NCI-H446 (cell line): ENCODE results near the gene SOST.
"Not testable (repeated sequence)": the region's sequence is repeated elsewhere in the genome, so short reads cannot be mapped to it uniquely, and the experiment has no call there.

Experiments used
- DNase-seq, 2 experiments: peaks; one replicate each; lab custom pipeline; 2025; lab: John Stamatoyannopoulos, UW

The SOST gene

DNA sequence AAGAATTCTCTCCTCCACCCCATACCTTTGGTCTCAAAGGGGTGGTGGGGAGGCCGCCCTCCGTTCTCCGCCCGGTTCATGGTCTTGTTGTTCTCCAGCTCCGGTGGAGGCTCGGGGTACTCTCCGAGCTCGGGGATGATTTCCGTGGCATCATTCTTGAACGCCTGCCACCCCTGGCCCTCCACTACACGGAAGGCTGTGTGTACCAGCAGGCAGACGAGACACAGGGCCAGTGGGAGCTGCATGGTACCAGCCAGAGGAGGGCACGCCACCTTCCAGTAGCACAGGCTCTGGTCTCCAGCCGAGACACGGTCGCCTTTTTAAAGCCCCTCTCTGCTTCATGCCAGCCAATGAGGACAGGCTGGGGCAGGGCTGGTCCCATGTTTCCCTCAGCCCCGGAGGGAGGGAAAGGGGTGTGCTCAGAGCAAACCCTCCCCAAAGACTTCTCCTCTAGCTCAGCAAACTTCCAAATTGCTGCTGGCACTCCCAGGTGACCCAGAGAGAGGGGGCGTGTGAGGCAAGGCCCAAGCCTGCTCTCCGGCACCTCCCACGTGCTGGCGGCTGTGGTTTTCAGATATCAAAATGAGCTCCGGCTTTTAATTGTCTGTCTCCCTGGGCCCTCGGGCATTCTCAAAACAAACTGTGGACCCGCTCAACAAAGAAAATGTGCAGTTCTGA is at the start of gene SOST:
TSS of gene SOST (minus strand) at position 295 of the 678 bp plus-strand sequence. CDS start at position 245, 50 bp downstream.
- no peak for DNase-seq

DNA sequence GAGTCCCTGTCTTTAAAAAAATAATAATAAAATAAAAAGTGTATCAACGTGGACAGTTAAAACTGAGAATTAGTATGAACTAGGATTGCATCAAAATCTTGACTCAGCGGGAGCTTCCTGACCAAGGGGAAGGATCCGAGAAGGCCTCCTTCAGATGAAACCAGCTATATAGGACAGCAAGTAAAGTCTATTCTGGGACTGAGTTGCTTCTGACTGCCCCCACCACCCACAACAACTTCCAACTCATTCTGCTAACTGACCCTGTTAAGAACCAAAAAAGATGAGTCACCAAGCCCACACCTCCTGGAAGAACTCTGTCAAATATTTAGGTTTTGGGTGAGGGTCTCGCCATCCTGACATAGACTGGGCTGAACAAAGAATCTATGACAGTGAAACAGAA is 49.5 kb upstream of the SOST start:
- DNase-seq = no peak

DNA sequence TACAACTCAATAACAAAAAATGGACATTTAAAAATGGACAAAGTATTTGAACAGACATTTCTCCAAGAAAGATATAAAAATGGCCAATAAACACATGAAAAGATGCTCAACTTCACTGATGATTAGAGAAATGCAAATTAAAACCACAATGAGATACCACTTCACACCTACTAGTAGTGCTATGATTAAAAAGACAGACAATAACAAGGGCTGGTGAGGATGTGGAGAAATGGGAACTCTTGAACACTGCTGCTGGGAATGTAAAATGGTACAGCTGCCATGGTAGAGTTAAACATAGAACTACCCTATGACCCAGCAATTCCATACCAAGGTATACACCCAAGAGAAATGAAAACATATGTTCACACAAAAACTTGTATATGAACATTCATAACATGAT is 46.5 kb upstream of the SOST start:
- DNase-seq = no peak

DNA sequence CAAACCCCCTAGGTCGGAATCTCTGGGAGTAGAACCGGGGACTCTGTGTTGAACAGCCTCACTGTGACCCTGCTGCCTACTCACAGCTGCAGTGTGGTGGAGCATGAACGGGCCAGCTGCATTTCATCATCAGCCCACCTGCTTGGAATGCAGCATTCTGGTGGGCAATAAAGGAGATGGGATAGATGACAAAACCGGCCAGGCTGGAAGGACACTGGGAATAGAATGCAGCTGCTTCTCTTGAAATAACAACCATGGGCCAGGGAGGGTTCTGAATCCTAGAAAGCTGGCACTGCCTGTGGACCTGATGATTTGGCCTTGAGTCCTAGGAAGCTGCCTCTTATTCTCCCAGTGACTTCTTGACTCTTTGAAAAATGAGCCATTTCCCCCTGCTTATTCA is 45.2 kb upstream of the SOST start:
- DNase-seq = no peak

DNA sequence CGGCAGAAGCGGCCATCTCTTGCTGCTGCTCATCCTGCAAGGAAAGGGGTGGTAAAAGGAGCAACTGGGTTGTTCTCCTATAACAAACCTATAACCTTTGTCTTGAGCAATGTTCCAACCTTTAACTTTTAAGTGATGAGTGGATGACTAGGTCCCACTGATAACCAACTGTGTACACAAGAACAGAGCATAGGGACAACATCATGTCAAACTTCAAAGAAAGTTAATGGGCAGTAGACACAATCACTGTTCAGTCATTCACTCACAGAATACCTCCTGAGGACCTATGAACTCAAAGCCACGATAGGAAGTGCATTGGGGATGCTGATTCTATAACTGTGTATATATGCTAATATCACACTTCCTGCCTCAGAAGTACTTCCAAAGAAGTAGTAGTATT is 43.3 kb upstream of the SOST start:
- DNase-seq = no peak

DNA sequence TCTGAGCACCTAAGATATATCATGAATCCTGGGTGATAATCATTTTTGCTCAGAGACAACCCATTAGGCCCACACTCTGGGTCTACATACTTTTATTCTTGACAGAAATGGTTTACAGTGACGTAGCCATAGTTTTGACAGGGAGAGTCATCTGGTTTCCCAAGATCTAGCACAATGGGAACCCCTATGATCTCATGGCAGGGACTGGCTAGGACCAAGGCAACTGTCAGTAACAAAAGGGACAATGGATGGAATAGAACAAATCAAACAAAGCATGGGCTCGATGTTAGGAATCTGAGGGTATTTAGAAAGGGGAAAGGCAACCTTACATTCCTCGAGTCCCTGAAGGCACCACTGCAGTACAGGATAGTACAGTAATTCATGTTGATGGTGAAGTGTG is 42.1 kb upstream of the SOST start:
- DNase-seq = no peak

DNA sequence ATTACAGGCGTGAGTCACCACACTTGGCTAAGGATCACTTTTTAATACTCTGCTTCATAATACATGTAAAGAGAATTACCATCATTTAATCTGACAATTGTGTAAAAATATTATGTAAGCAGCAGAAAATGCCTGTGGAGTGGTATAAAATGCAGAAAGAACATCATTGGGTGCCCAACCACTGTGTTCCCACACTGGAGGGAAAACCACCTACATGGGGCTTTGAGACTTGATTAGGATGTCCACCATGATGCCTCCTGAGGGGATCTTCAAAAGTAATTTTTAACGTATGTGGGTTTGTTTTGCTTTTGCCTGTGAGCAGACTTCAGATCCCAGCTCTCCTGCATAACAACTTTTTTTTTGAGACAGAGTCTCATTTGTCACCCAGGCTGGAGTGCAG is 40.5 kb upstream of the SOST start:
- no peak for DNase-seq

DNA sequence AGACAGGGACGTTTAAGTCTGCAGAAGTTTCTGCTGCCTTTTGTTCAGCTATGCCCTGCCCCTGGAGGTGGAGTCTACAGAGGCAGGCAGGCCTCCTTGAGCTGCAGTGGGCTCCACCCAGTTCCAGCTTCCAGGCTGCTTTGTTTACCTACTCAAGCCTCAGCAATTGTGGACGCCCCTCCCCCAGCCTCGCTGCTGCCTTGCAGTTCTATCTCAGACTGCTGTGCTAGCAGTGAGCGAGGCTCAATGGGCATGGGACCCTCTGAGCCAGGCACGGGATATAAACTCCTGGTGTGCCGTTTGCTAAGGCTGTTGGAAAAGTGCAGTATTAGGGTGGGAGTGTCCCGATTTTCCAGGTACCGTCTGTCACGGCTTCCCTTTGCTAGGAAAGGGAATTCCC is 39.4 kb upstream of the SOST start:
- DNase-seq = not testable (repeated sequence)

DNA sequence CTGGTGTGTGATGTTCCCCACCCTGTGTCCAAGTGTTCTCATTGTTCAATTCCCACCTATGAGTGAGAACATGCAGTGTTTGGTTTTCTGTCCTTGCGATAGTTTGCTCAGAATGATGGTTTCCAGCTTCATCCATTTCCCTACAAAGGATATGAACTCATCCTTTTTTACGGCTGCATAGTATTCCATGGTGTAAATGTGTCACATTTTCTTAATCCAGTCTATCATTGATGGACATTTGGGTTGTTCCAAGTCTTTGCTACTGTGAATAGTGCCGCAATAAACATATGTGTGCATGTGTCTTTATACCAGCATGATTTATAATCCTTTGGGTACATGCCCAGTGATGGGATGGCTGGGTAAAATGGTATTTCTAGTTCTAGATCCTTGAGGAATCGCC is 34.1 kb upstream of the SOST start:
- not testable (repeated sequence) for DNase-seq

DNA sequence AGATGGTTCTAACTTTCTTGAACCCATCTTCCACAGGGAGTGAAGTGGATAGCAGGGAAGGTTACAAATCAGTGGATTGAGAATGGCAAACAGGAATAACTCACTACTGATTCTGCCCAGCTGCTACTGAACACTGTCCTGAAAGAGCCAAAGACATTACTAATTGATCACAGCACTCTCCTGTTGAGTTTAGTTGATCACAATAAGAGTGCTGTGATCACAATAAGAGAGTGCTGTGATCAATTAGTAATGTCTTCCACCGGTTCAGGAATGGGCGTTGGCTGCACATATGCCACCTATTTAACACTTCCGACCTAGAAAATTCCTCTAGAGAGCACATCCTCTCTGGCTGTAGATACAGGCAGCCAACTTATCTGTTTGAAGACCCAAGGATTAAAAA is 33.0 kb upstream of the SOST start:
- DNase-seq = peak; percentile 26 to 78

DNA sequence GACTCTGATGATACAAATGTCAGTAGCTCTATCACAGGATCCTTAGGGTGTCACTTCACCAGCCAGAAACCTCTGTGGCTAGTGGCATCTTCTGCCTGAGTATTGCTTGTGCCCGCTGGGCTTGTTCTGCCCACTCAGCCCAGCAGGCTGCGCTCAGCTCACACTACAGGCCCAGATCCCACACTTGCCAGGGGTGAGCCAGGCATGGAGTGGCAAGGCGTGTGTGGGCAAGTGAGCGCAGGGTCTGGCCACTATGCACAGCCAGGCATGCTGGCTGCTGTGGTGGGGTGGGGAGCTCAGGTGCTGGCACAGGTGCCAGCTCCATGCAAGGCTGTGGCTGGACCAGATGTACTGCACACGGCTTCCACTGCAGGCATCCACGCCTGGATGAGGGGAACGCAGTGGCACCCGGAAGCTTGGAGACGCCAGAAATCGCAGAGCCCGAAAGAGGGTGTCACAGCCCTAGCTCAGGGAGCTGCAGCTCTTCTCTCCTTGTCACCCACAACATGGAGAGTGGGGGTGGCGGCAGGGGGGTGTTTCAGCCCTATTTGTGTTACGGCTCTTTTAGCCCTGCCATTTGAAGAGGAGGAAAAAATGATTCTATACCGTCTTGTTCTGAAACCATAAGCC is 31.8 kb upstream of the SOST start:
- no peak for DNase-seq

DNA sequence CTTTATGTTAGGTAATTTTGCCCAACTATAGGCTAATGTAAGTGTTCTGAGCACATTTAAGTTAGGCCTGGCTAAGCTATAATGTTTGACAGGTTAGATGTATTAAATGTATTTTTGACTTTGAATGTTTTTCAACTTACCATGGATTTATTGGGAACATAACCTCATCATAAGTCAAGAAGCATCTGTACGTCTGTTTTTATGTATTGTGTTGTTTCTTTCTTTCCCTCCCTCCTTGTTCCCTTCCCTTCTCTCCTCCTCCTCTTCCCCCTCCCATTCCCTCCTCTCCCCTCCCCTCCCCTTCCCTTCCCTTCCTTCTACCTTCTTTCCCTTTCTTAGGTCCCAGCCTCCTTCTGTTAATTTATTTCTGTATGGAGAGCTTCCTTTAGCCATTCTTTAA is 30.9 kb upstream of the SOST start:
- DNase-seq = no peak

DNA sequence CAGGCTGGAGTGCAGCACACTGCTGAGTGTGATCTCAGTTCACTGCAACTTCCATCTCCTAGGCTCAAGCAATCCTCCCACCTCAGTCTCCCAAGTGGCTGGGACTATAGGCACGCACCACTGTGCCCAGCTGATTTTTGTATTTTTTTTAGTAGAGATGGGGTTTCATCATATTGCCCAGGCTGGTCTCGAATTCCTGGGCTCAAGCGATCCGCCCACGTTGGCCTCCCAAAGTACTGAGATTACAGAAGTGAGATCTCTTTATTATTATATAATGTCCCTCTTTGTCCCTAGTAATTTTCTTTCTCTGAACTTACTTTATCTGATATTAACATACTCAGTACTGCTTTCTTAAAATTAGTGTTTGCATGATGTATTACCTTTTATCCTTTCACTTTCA is 29.9 kb upstream of the SOST start:
- no peak for DNase-seq

DNA sequence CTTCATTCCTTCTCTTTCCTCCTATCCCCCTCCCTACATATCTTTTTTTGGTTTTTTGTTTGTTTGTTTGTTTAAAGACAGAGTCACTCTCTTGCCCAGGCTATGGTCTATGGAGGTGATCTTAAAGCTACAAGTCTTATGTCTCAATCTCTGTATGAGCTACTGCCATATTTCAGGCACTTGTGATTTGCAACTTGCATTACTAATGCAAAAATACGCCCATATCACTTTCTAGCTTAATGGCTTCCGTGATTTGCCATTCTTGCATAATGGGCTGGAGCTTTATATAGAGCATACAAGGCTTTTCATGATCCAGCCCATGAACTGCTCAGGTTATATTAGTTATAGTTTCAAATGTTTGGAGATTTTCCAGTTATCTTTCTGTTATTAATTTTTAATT is 29.1 kb upstream of the SOST start:
- DNase-seq = no peak

DNA sequence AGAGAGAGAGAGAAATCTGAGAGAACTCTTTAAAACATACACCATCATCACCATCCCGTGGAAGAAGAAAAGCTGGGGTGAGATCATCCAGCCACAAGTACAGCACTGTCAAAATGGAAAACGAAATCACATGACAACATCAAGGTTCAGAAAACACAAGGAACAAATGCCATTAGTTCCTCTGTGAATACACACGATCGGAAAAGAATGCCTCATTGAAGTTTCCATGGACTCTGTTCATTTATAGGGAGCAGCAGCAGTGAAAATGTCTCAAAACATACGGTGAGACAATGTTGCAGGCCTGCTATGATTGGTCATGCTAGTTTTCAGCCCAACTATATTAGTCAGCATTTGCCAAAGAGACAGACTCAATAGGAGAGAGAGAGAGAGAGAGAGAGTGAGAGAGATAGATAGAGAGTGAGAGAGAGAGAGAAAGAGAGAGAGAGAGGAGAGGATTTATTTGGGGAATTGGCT is 26.1 kb upstream of the SOST start:
- DNase-seq = no peak

DNA sequence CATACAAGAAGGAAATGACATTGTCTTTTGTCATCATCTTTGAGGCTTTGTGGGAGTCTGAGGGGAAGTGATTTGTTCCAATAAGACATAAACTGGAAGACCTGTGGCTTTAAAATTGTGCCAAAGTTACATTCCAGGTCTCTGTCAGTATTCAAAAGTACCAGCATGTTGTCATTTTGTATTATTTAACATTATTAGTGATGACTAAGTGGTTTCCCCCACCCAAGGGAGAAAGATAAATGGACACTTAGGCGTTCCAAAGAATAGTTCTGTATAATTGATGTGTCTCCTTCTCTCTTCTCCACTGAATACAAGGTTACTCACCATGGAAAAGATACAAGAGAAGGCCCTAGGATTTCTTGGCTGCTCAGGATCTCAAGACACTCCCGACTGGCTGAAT is 25.5 kb upstream of the SOST start:
- DNase-seq = no peak

DNA sequence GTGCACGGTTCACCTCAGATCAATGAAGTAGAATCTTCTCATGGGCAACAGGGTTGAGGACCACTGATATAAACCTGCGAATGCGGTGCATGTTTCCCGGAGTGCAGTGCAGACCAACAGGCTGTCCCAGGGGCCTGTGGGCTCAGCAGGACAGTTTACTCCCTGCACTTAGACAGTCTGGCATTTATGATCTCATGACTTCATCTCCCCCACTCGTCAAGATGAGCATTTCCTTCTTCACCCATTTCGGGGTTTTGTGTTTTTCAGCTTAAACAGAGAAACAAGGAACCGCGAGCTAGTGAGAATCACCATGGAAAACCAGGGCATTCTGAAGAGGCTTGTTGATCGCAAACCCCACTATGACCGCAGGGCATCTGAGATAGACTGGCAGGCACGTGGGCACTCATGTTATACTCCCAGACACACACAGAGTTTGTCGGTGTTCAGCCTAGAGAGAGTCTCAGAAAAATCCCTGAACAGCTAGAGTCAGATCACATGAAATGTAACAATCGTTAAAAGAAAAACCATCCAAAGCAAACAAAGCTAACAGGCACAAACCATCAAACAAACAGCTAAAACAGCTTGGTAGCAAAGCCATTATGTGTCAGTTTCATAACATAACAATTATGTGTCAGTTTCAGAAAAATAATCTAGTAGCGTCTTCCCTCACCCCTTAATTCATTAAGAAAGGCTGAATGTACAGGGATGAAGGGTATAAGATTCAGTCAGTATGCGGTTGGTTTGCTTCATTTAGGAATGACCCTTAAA is 24.5 kb upstream of the SOST start:
- no peak for DNase-seq

DNA sequence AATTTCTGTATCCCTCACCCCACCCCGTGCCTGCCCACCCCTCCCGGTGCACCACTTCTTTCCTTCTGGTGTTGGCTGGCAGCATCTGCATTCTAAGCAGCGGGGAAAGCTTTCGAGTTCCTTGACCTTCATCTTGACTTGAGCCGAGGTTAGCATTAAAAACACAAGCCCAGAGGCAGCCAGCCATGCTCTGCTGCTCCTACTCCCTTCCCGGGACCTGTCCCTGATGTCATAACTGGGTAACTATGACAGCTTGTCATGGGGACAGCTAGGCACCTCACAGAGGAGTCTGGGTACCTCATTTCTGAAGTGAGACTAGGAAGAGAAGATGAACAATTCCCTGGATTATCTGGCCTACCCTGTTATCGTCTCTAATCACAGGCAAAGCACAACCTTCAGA is 21.5 kb upstream of the SOST start, which contains the start of gene CFAP97D1:
TSS of gene CFAP97D1 (plus strand) at position 301 of the 400 bp plus-strand sequence. CDS start at position 329, 28 bp downstream.
- no peak for DNase-seq

DNA sequence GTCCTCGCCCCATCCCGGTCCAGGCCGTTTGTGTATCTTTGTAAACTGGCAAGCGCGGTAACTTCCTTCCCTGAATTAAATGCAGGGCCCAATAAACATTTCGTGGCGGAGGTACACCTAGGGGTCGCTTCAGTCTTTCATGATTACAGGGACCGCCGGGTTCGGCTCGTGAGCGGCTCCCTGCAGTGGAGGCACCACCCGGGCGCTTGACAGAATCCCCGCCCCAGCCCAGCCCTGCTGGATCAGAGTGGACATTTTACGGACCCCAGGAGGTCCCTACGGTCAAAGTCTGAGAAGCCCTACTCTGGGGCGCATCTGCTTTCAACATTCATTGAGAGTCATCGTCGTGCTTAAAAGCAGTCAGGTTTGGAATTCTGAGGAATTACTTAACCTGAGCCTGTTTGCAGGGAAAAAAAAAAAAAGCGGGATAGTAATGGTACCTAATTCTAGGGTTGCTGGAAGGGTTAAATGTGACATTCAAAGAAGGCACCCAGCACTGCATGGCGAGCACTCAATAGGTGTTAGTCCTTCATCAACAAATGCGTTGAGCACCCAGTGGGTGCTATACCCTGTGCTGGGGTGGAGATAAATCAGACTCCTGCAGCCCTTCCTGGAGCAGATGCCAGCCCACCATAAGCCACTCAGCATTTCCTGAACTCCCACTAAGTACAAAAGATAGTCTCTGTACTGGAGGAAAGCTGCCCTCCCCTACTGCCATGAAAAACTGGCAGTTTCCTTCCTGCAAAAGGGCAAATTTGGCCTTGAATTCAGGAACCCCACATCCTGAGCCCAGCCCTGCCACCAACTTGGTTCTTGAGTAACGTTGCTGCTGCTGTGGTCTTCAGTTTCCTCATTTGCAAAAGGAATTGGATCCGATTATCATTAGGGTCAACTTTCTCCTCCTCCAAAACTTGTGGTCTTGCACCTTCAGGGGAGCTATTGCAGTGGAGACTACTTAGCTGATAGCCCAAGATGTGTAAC is 20.8 kb upstream of the SOST start:
- DNase-seq = peak in 1 of 2 experiments; percentile 61

DNA sequence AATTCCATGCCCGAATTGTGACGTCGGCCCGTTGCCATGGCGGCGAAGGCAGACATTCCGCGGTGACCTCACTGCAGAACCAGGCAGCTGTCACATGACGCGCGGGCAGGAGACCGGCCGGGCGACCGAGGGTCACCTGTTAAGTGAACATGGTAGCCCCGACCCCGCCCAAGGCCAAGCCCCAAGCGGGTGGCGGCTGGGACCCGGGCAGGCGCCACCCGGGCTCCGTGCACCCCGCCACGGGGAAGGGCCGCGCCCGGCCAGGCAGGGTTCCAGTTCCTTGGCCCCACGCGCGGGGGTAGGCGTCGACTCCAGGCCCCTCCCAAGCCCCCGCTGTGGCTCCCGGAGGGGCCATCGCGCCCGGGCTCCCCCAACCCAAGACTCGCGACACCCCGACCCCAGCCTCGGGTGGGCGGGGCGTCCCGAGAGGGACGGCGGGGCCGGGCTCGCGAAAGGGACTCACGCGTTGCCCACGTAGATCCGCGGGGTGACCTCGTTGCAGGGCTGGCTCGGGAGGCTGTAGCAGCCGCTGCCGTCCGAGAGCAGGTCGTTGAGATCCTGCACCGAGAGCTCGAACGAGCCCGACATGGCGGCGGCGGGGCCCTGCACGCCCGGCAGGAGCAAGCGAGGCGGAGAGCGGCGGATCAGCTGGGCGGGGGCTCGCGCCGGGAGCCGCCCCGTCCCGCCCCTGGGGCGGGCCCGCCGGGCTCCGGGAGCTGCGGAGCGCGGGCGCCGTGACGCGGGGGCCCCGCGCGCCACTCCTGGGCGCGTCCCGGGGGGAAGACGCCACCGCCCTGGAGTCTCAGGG is 19.9 kb upstream of the SOST start, which contains the start of gene DUSP3:
TSS of gene DUSP3 (minus strand) at position 641 of the 808 bp plus-strand sequence. CDS start at position 588, 53 bp downstream.
- peak; percentile 78 to 81 for DNase-seq
